Trophoblast cell (in vitro differentiated cells and primary cell): ENCODE results near the gene SURF6.

Source experiments
- DNase-seq, 2 donors: peaks; one replicate each; pipeline ENCODE4 v3.0.0-alpha.2; 2016
- H2AFZ ChIP-seq: 2 replicates; pipeline ENCODE4 v1.6.1; 2013; ENCODE audit warnings: low read length, moderate library complexity, mild to moderate bottlenecking; ENCODE audit not compliant: insufficient read depth, poor library complexity
- H2AK5ac ChIP-seq: 2 replicates; pipeline ENCODE4 v1.6.1; 2013; ENCODE audit warnings: mild to moderate bottlenecking, low read length
- H2BK120ac ChIP-seq: 2 replicates; pipeline ENCODE4 v1.6.1; 2013; ENCODE audit warnings: low read length, mild to moderate bottlenecking, moderate library complexity; ENCODE audit not compliant: insufficient read depth, poor library complexity
- H2BK12ac ChIP-seq: 2 replicates; pipeline ENCODE4 v1.6.1; 2013; ENCODE audit warnings: mild to moderate bottlenecking, low read length, moderate library complexity
- H2BK5ac ChIP-seq: 2 replicates; pipeline ENCODE4 v1.6.1; 2013; ENCODE audit warnings: low read length, low read depth, moderate library complexity, mild to moderate bottlenecking; ENCODE audit not compliant: poor library complexity
- H3K14ac ChIP-seq: 2 replicates; pipeline ENCODE4 v1.6.1; 2013; ENCODE audit warnings: mild to moderate bottlenecking, low read length
- H3K18ac ChIP-seq: 2 replicates; pipeline ENCODE4 v1.6.1; 2013; ENCODE audit warnings: mild to moderate bottlenecking, low read length
- H3K23ac ChIP-seq: 2 replicates; pipeline ENCODE4 v1.6.1; 2013; ENCODE audit warnings: low read length
- H3K27ac ChIP-seq: 2 replicates; pipeline ENCODE4 v1.5.1; 2013; ENCODE audit warnings: low read depth, mild to moderate bottlenecking, inconsistent platforms, low read length, moderate library complexity
- H3K27me3 ChIP-seq: 2 replicates; pipeline ENCODE4 v1.6.1; 2013; ENCODE audit warnings: inconsistent platforms, mild to moderate bottlenecking, low read length, moderate library complexity; ENCODE audit not compliant: insufficient read depth
- H3K36me3 ChIP-seq, 2 experiments: 1 replicate in 1 of 2; 2 replicates in 1 of 2; pipeline ENCODE4 v1.6.1; 2013; ENCODE audit warnings: low read length in 2 of 2, mild to moderate bottlenecking in 2 of 2, moderate library complexity in 1 of 2; ENCODE audit not compliant: insufficient read depth in 2 of 2, control insufficient read depth in 1 of 2
- H3K4ac ChIP-seq: 2 replicates; pipeline ENCODE4 v1.6.1; 2013; ENCODE audit warnings: low read depth, mild to moderate bottlenecking, low read length, moderate library complexity
- H3K4me1 ChIP-seq, 2 experiments: 1 replicate in 1 of 2; 2 replicates in 1 of 2; pipeline ENCODE4 v1.6.1; 2013; ENCODE audit warnings: low read length in 2 of 2, mild to moderate bottlenecking in 2 of 2, moderate library complexity in 1 of 2; ENCODE audit not compliant: insufficient read depth in 2 of 2, control insufficient read depth in 1 of 2
- H3K4me2 ChIP-seq: 2 replicates; pipeline ENCODE4 v1.6.1; 2013; ENCODE audit warnings: inconsistent platforms, mild to moderate bottlenecking, low read length, moderate library complexity
- H3K4me3 ChIP-seq: 2 replicates; pipeline ENCODE4 v1.5.1; 2013; ENCODE audit warnings: mild to moderate bottlenecking, low read depth, low read length, inconsistent platforms
- H3K79me1 ChIP-seq: one replicate; pipeline ENCODE4 v1.6.1; 2013; ENCODE audit warnings: low read length
- H3K79me2 ChIP-seq: 2 replicates; pipeline ENCODE4 v1.6.1; 2013; ENCODE audit warnings: low read length, mild to moderate bottlenecking; ENCODE audit not compliant: control insufficient read depth, insufficient read depth, poor library complexity
- H3K9ac ChIP-seq: 2 replicates; pipeline ENCODE4 v1.6.1; 2013; ENCODE audit warnings: mild to moderate bottlenecking, low read length
- H3K9me3 ChIP-seq: 2 replicates; pipeline ENCODE4 v1.6.1; 2013; ENCODE audit warnings: low read depth, mild to moderate bottlenecking, control low read depth, inconsistent platforms, low read length; ENCODE audit not compliant: insufficient read depth
- H4K12ac ChIP-seq: 2 replicates; pipeline ENCODE4 v1.6.1; 2013; ENCODE audit warnings: low read depth, mild to moderate bottlenecking, low read length, moderate library complexity
- H4K8ac ChIP-seq: 2 replicates; pipeline ENCODE4 v1.6.1; 2013; ENCODE audit warnings: low read depth, mild to moderate bottlenecking, low read length, moderate library complexity
- H4K91ac ChIP-seq: one replicate; pipeline ENCODE4 v1.6.1; 2013; ENCODE audit warnings: low read depth, mild to moderate bottlenecking, low read length, moderate library complexity
- WGBS: extraction: QIAGEN DNeasy Blood & Tissue Kit; methylation state at CpG from one replicate; pipeline ENCODE4 v1.1.7; 2013; ENCODE audit warnings: missing lambda C conversion rate; ENCODE audit not compliant: insufficient read length, insufficient coverage; ENCODE audit errors: extremely low coverage; 5-methylcytosine and 5-hydroxymethylcytosine counted together

The SURF6 gene

GRCh38 chr9:133347985-133348717, 12.2 kb upstream of the SURF6 start, which contains the start of the genes MED22 and RPL7A:
Gene MED22 (minus strand): TSS chr9:133348131. CDS start chr9:133346662, 1,469 bp downstream.
Gene RPL7A (plus strand): TSS chr9:133348218. CDS start chr9:133348244, 26 bp downstream.
- peak within 1 kb of the TSS; percentile 79 for H3K4me2 ChIP-seq
- H3K27me3 ChIP-seq, result no peaks in the 10 kb centered on the region
- peak within 1 kb of the TSS; percentile 97 for H4K91ac ChIP-seq
- H3K79me1 ChIP-seq, result peaks cover 12% of the 10 kb centered on the region
- H2AK5ac ChIP-seq, result peak within 1 kb of the TSS; percentile 99
- H2AFZ ChIP-seq, result peak within 1 kb of the TSS; percentile 86
- H3K9ac ChIP-seq, result peak within 1 kb of the TSS; percentile 100
- no peak within 1 kb of the TSS for H2BK12ac ChIP-seq
- peaks cover 1% of the 10 kb centered on the region for H3K9me3 ChIP-seq
- peak within 1 kb of the TSS; percentile 85 for H2BK120ac ChIP-seq
- DNase-seq, result peak; percentile 96 to 98
- H3K27ac ChIP-seq, result peak within 1 kb of the TSS; percentile 94
- H3K4me1 ChIP-seq, result peaks cover 4 to 10% of the 10 kb centered on the region in 2 experiments
- no CpG with 5 or more reads among the region's 64 CpGs for WGBS
- H3K4ac ChIP-seq, result peak within 1 kb of the TSS; percentile 100
- peak within 1 kb of the TSS; percentile 100 for H2BK5ac ChIP-seq
- H3K79me2 ChIP-seq, result peaks cover 13% of the 10 kb centered on the region
- H3K36me3 ChIP-seq, result peaks cover 64 to 73% of the 10 kb centered on the region in 2 experiments
- H3K14ac ChIP-seq, result peak within 1 kb of the TSS; percentile 99
- peak within 1 kb of the TSS; percentile 97 for H4K8ac ChIP-seq
- peak within 1 kb of the TSS; percentile 100 for H3K18ac ChIP-seq
- no peak within 1 kb of the TSS for H3K23ac ChIP-seq
- H3K4me3 ChIP-seq, result peak within 1 kb of the TSS; percentile 99
- H4K12ac ChIP-seq, result peak within 1 kb of the TSS; percentile 99

- Histone ChIP-seq H3K79me1 (peaks cover 12% of the 10 kb centered on the region), H2AFZ (peak overlapping the region; percentile 86), H3K27me3 (no peaks in the 10 kb centered on the region), H2AK5ac (peak overlapping the region; percentile 22), H3K4me3 (peak overlapping the region; percentile 99), H3K36me3 (peaks cover 65 to 74% of the 10 kb centered on the region in 2 experiments), H3K18ac (peak overlapping the region; percentile 71), H3K14ac (peak overlapping the region; percentile 89), H3K4ac (peak overlapping the region; percentile 77), H2BK120ac (peak overlapping the region; percentile 81), H3K9ac (peak overlapping the region; percentile 83), H2BK12ac (no peak overlapping the region), H3K79me2 (peaks cover 13% of the 10 kb centered on the region), H3K4me2 (peak overlapping the region; percentile 79), H3K4me1 (peaks cover 4 to 10% of the 10 kb centered on the region in 2 experiments), H3K9me3 (peaks cover 1% of the 10 kb centered on the region), H4K91ac (peak overlapping the region; percentile 76), H2BK5ac (peak overlapping the region; percentile 60), H3K23ac (no peak overlapping the region), H4K12ac (peak overlapping the region; percentile 60), H3K27ac (peak overlapping the region; percentile 94), H4K8ac (peak overlapping the region; percentile 91)
- no CpG with 5 or more reads among the region's 41 CpGs for WGBS
- peak in 1 of 2 donors; percentile 51 for DNase-seq
Measured at GRCh38 chr9:133347515-133347984, 11.6 kb upstream of the SURF6 start.

DNA sequence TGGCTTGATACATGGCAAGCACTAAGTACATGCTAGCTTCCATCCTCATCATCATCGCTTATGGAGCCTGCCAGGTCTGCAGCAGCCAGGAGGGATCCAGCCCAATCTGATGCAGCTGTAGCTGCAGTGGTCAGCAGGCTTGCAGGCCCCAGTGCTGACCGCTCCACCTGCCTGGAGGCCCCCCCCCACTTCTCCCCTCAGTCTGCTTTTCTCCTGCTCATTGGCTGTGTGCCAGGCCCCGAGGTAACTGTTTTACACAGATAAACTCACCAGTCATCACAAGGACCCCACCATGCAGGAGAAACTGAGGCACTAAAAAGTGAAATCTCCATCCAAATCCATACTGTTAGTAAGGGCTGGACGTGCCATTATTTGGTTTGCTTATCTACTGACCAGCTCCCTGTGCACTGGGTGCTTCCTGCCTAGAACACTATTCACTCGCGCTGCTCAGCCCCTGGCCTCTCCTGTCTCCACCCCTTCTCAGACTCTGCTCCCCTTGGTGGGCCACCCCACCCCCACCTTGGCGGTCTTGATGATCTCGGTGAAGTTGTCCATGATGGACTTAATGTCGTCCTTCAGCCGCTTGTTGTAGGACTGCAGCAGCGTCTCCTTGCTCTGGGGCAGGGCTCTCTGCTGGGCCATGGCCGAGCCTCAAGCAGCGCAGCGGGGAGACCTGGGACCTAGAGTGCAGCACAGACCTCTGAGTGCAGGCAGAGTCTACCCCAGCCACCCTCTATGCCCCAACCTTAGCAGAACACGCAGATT, 10.2 kb upstream of the SURF6 start:
- Histone ChIP-seq H3K27ac (no peak overlapping the region), H3K9me3 (peaks cover 1% of the 10 kb centered on the region), H3K27me3 (no peaks in the 10 kb centered on the region), H3K79me2 (peaks cover 13% of the 10 kb centered on the region), H2AFZ (no peak overlapping the region), H2BK12ac (no peak overlapping the region), H3K4me2 (peak overlapping the region; percentile 79), H2BK120ac (no peak overlapping the region), H4K12ac (no peak overlapping the region), H3K9ac (no peak overlapping the region), H3K4ac (no peak overlapping the region), H4K91ac (no peak overlapping the region), H3K36me3 (peaks cover 68 to 75% of the 10 kb centered on the region in 2 experiments), H2AK5ac (no peak overlapping the region), H3K4me1 (peaks cover 4 to 10% of the 10 kb centered on the region in 2 experiments), H4K8ac (no peak overlapping the region), H3K79me1 (peaks cover 12% of the 10 kb centered on the region), H3K18ac (peak overlapping the region; percentile 20), H2BK5ac (no peak overlapping the region), H3K23ac (no peak overlapping the region), H3K4me3 (no peak overlapping the region), H3K14ac (no peak overlapping the region)
- no peak for DNase-seq
- no CpG with 5 or more reads among the region's 15 CpGs for WGBS

GRCh38 chr9:133345596-133345995, 9.6 kb upstream of the SURF6 start:
- Histone ChIP-seq H2AK5ac (no peak overlapping the region), H2BK5ac (no peak overlapping the region), H3K9me3 (peaks cover 1% of the 10 kb centered on the region), H3K4me3 (no peak overlapping the region), H3K23ac (no peak overlapping the region), H2BK12ac (no peak overlapping the region), H3K79me1 (peaks cover 12% of the 10 kb centered on the region), H2BK120ac (no peak overlapping the region), H3K4me1 (peaks cover 4 to 10% of the 10 kb centered on the region in 2 experiments), H4K91ac (no peak overlapping the region), H3K27me3 (no peaks in the 10 kb centered on the region), H3K4me2 (no peak overlapping the region), H3K4ac (no peak overlapping the region), H3K14ac (no peak overlapping the region), H3K79me2 (peaks cover 13% of the 10 kb centered on the region), H2AFZ (no peak overlapping the region), H3K36me3 (peaks cover 72 to 75% of the 10 kb centered on the region in 2 experiments), H3K9ac (no peak overlapping the region), H3K18ac (no peak overlapping the region), H3K27ac (no peak overlapping the region), H4K12ac (no peak overlapping the region), H4K8ac (no peak overlapping the region)
- DNase-seq, result no peak
- whole genome bisulfite sequencing, result no CpG with 5 or more reads among the region's 6 CpGs
